ENCODE results near the gene TPH1. TPM values are rescaled to one million over a fixed set of nuclear protein-coding genes. Genes with fewer than 3 reads are reported as not detected.

Gene TPH1
- total RNA-seq, 2 donors from 2014 or later = 0.24 to 0.31 TPM

- H3K27me3 Mint-ChIP-seq (ENCODE audit: insufficient read depth) = peaks cover 7% of the 10 kb centered on the region
- H3K36me3 Mint-ChIP-seq (ENCODE audit: low read depth) = no peaks in the 10 kb centered on the region
- 81 to 89% methylated on average over 2 of the region's 2 CpGs for WGBS, 2 experiments (ENCODE audit: insufficient coverage in 1 of 2, insufficient read length in 1 of 2)
- Histone ChIP-seq H3K4me1 (ENCODE audit: control insufficient read depth, insufficient read depth, low read length) (no peaks in the 10 kb centered on the region), H3K27ac (ENCODE audit: low read depth, low read length) (no peak overlapping the region), H3K27me3 (ENCODE audit: control insufficient read depth, insufficient read depth, low read length, poor library complexity, severe bottlenecking) (no peaks in the 10 kb centered on the region), H3K4me3 (ENCODE audit: low read length) (no peak overlapping the region), H3K36me3 (ENCODE audit: control insufficient read depth, insufficient read depth, low read length) (no peaks in the 10 kb centered on the region), H3K9me3 (ENCODE audit: control insufficient read depth, low read length) (no peaks in the 10 kb centered on the region), H3K9ac (ENCODE audit: extremely low read depth, low read length, poor library complexity, severe bottlenecking) (no peak overlapping the region)
- no peak overlapping the region for H3K4me3 Mint-ChIP-seq
- no peak for DNase-seq
- TF ChIP-seq CTCF (conservative IDR thresholded peaks at IDR 0.05) = no peak
- no peaks in the 10 kb centered on the region for H3K4me1 Mint-ChIP-seq
- H3K9me3 Mint-ChIP-seq = no peaks in the 10 kb centered on the region
- H3K27ac Mint-ChIP-seq = no peak overlapping the region
Observed at GRCh38 chr11:18027475-18027874, 18.6 kb downstream of the TPH1 start.

DNA sequence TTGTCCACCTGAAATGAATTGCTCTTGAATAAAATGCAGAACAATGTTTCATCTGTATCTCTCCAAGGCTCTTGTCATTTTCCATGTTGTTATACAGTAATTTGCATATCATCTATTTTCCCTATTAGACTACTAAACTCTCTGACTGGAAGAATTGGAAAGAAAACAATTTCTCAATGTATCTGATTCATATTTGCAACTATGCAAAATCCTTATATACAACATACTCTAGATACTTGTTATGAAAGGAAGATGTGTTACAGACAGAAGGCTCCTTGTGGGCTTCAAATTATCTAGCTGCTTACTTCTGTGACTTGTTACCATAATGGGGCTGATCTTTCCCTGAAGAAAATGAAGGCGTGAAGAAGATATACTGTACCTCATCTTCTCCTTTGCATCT is 23.6 kb downstream of the TPH1 start:
- DNase-seq = no peak
- no peak for TF ChIP-seq CTCF (conservative IDR thresholded peaks at IDR 0.05)

GRCh38 chr11:18019650-18020049 is 26.4 kb downstream of the TPH1 start:
- H3K4me1 Mint-ChIP-seq = peaks cover 4% of the 10 kb centered on the region
- no peak for DNase-seq

More for the DNA sequence above, 23.6 kb downstream of the TPH1 start:
- Histone ChIP-seq H3K4me1 (ENCODE audit: control insufficient read depth, insufficient read depth, low read length) (no peaks in the 10 kb centered on the region), H3K9me3 (ENCODE audit: control insufficient read depth, low read length) (no peaks in the 10 kb centered on the region), H3K27me3 (ENCODE audit: control insufficient read depth, insufficient read depth, low read length, poor library complexity, severe bottlenecking) (peaks cover 4% of the 10 kb centered on the region), H3K27ac (ENCODE audit: low read depth, low read length) (no peak overlapping the region), H3K36me3 (ENCODE audit: control insufficient read depth, insufficient read depth, low read length) (no peaks in the 10 kb centered on the region), H3K4me3 (ENCODE audit: low read length) (no peak overlapping the region), H3K9ac (ENCODE audit: extremely low read depth, low read length, poor library complexity, severe bottlenecking) (no peak overlapping the region)
- Mint-ChIP-seq H3K36me3 (ENCODE audit: low read depth) (no peaks in the 10 kb centered on the region), H3K9me3 (no peaks in the 10 kb centered on the region), H3K27ac (no peak overlapping the region), H3K4me3 (no peak overlapping the region), H3K4me1 (peaks cover 4% of the 10 kb centered on the region), H3K27me3 (ENCODE audit: insufficient read depth) (peaks cover 10% of the 10 kb centered on the region)
- WGBS, 2 experiments (ENCODE audit: insufficient coverage in 1 of 2, insufficient read length in 1 of 2) = 90 to 100% methylated on average over 1 of the region's 1 CpG

More at GRCh38 chr11:18019650-18020049, 26.4 kb downstream of the TPH1 start:
- no peak overlapping the region for H3K27ac Mint-ChIP-seq
- H3K36me3 Mint-ChIP-seq (ENCODE audit: low read depth) = no peaks in the 10 kb centered on the region
- Histone ChIP-seq H3K27ac (ENCODE audit: low read depth, low read length) (no peak overlapping the region), H3K9ac (ENCODE audit: extremely low read depth, low read length, poor library complexity, severe bottlenecking) (no peak overlapping the region), H3K4me3 (ENCODE audit: low read length) (no peak overlapping the region), H3K27me3 (ENCODE audit: control insufficient read depth, insufficient read depth, low read length, poor library complexity, severe bottlenecking) (peaks cover 17% of the 10 kb centered on the region), H3K4me1 (ENCODE audit: control insufficient read depth, insufficient read depth, low read length) (no peaks in the 10 kb centered on the region), H3K36me3 (ENCODE audit: control insufficient read depth, insufficient read depth, low read length) (no peaks in the 10 kb centered on the region), H3K9me3 (ENCODE audit: control insufficient read depth, low read length) (no peaks in the 10 kb centered on the region)
- H3K27me3 Mint-ChIP-seq (ENCODE audit: insufficient read depth) = peaks cover 20% of the 10 kb centered on the region
- no peaks in the 10 kb centered on the region for H3K9me3 Mint-ChIP-seq
- no peak overlapping the region for H3K4me3 Mint-ChIP-seq
- TF ChIP-seq CTCF (conservative IDR thresholded peaks at IDR 0.05) = no peak

Measured in endodermal cell (in vitro differentiated cells).